Neural cell (in vitro differentiated cells): Measurements from ENCODE around the gene KERA.

Source experiments
- CTCF ChIP-seq: fragments of 450-650 bp; IDR thresholded peaks from 2 replicates; pipeline ENCODE4 v1.5.1; 2014; ENCODE audit warnings: antibody characterized with exemption, mild to moderate bottlenecking, moderate library complexity; ENCODE audit not compliant: poor library complexity, severe bottlenecking
- EP300 ChIP-seq: fragments of 450-650 bp; conservative IDR thresholded peaks from 2 replicates; pipeline ENCODE4 v1.6.1; 2014; ENCODE audit warnings: antibody characterized with exemption, mild to moderate bottlenecking, moderate library complexity; ENCODE audit not compliant: poor library complexity, severe bottlenecking
- EZH2 ChIP-seq: fragments of 200-600, 300-800 bp; shearing (Covaris generic), sonication (generic); IDR thresholded peaks from 2 replicates; pipeline ENCODE4 v1.6.1; 2014; ENCODE audit warnings: antibody characterized with exemption, low read length, borderline replicate concordance, mild to moderate bottlenecking; ENCODE audit not compliant: insufficient read depth, poor library complexity, severe bottlenecking
- POLR2AphosphoS5 ChIP-seq: IDR thresholded peaks from 2 replicates; pipeline ENCODE4 v1.6.1; 2012
- REST ChIP-seq: IDR thresholded peaks from 2 replicates; pipeline ENCODE4 v1.6.1; 2012; ENCODE audit warnings: borderline replicate concordance
- SMC3 ChIP-seq: fragments of 450-650 bp; conservative IDR thresholded peaks from 2 replicates; pipeline ENCODE4 v1.6.1; 2014; ENCODE audit warnings: antibody characterized with exemption, mild to moderate bottlenecking, moderate library complexity; ENCODE audit not compliant: poor library complexity
- TAF1 ChIP-seq: IDR thresholded peaks from 2 replicates; pipeline ENCODE4 v1.6.1; 2012; ENCODE audit warnings: low read depth

GRCh38 chr12:91003737-91004136 lies 54.1 kb downstream of the KERA start:
- TF ChIP-seq CTCF (no peak), SMC3 (no peak), TAF1 (no peak), POLR2AphosphoS5 (no peak), EZH2 (no peak), EP300 (no peak), REST (no peak)
